ENCODE measurements around the gene ALK. TPM values are rescaled to one million over a fixed set of nuclear protein-coding genes. Genes with fewer than 3 reads are reported as not detected.

Gene ALK
- polyA plus RNA-seq, 3 donors, result 0.02 to 1.0 (median 0.13) TPM

DNA sequence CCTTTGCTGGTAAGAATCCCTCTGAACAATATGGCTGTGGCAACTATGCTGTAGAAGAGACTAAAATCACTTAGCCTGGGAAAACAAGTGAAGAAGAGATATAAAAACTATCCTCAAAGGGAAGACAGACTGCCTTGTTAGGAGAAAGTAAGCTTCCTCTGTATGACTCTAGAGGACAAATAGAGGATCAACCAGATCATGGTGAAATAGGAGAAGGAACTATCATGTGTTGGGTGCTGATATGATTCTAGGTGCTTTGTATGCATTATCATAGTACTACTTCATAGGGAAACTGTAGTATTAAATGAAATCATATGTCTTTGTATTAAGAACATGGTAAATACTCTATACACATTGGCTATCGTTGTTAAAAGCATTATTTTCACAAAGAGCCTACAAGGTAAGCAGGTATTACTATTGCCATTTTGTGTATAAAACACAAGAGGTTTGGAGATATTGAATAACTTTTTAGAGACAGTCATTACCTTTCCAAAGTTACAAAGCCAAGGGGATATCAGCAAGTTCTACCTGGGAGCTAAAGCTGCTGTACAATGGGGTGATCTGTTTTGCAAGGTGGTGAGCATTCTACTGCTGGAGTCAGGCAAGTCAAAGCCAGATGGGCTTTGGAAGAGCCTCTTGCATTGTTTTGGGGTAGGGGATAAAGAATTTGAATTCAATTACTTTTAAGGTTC, 402.6 kb downstream of the ALK start:
- WGBS, 3 donors, result 82 to 93% (median 84%) methylated on average over 1 of the region's 1 CpG
- H3K27ac ChIP-seq (ENCODE audit: low read depth, low read length), result no peak overlapping the region

DNA sequence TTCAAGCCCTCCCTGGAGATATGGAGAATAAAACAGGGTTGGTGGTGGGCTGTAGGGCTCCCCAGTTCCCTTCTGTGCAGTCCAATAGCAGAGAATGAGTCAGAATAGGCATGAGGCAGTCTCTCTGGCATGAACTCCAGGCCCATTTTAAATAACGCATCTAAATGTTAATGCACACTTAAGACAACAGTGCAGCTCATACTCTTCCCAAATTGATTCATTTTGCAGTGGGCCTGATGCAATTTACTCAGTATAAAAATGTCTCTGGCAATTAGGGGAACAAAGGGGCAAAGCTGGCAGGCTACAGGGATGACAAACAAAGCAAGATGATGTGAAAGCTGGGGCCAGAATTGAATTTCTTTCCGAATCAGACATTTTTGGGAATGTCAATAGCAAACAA, 403.4 kb downstream of the ALK start:
- 78 to 90% (median 90%) methylated on average over 2 of the region's 2 CpGs for WGBS, 3 donors
- no peak overlapping the region for H3K27ac ChIP-seq (ENCODE audit: low read depth, low read length)

DNA sequence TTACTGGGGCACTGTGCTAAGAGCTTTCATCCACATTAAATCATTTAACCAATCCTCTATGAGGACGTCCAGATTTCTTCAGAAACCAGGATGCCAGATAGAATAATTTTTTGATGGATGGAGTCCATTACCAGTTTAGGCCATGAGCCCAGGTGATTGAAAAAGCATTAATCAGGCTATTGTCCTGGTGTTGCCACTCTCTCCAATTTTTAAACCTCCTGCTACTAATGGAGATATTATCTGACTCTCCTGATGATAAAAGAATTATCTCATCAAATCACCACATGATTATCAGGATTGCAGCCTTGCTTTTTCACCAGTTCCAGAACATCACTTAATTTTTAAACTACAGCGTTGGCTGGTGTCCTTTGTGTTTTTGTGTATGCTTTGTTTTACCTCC, 404.0 kb downstream of the ALK start:
- 72 to 77% (median 75%) methylated on average over 2 of the region's 2 CpGs for WGBS, 3 donors
- H3K27ac ChIP-seq (ENCODE audit: low read depth, low read length), result no peak overlapping the region

DNA sequence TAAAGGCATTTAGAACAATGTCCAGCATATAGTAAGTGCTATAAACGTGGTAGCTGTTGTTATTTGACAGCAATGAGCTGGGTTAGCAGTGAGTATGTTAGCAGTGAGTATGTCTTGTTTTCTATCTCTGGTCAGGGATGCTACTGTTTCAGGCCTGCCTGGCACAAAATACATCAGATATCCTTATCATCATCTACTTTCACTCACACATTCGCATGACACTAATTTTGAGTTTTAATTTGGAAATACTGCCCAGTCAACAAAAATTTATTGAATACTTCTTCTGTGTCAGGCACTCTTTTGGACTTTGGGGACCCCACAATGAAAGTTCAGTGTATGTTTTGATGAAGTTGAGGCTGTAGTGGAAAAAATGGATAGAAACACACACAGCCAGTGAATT, 404.6 kb downstream of the ALK start:
- H3K27ac ChIP-seq (ENCODE audit: low read depth, low read length), result no peak overlapping the region
- 58 to 85% (median 76%) methylated on average over 2 of the region's 2 CpGs for WGBS, 3 donors

DNA sequence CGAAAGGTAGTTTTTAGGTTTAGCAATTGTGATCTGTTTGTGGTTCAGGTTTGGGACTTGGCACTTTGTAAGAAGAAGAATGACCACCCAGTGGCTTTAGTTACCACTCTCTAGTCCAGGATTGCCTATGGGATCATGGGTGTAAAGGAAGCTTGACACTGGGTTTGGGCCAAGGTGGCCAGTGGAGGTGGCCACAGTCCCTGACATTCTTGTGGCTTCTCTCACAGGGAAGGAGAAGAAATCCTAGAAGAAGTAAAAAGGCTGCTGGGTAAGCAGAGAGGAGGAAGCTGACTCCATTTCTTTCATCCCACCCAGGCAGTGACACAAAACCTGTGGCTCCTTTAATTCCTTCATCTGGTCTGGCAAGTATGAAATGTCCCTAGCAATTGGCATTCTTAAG, 411.5 kb downstream of the ALK start:
- WGBS, 3 donors, result 67 to 80% (median 75%) methylated on average over 1 of the region's 1 CpG
- no peak overlapping the region for H3K27ac ChIP-seq (ENCODE audit: low read depth, low read length)

DNA sequence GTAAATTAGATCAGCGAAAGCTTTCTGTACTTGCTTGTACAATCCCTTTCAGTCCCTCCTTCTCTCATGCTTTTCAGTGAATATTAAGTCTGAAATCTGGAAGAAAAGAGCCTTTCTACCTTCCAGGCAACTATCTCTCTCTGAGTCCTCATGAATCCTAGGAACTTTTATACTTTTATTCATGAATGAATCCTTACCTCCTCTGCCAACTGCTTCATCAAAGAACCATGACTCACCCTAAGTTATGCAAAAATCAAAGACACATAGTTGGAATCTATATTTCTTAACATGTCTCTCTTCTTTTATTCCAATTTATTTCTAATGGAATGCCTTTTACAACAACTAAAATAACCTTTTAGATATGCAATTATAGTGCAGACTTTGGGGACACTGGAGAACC, 412.0 kb downstream of the ALK start:
- WGBS, 3 donors, result 90 to 96% (median 93%) methylated on average over 1 of the region's 1 CpG
- no peak overlapping the region for H3K27ac ChIP-seq (ENCODE audit: low read depth, low read length)

DNA sequence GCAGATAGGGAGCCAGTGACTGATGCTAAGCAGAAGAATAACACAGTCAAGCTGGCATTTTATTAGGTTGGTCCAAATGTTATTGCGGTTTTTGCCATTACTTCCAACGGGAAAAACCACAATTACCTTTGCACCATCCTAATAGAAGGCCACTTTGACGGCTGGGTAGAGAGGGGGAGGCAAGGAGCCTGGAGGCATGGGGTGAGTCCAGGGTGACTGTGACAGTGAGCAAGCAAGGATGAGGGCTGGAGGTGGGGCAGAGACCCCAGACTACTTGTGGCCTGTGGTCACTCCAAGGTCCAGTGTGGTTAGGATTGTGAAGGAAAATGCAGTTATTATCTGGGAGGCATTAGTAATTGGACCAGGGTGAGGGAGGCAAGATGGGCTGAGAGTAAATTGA, 416.6 kb downstream of the ALK start:
- H3K27ac ChIP-seq (ENCODE audit: low read depth, low read length), result no peak overlapping the region
- 77 to 93% (median 92%) methylated on average over 3 of the region's 3 CpGs for WGBS, 3 donors

DNA sequence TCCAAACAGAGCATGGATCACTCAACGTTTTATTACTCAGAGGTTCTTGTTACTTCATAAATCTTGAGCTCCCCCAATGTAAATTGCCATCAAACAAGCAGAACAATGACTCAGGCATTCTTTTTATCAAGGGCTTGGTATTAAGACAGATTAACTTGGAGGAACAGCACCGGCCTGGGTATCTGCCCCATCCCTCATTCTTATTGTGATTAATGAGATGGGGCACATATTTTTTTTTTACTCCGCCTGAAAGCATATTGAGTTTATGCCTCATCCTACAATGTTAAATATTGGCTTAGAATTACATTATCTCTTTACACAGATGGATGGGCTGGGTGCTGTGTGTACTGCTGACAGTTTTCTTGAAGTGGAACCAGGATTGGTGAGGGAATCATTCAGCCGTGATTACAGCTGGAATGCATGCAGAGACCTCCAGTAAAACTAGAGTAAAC, 418.9 kb downstream of the ALK start:
- no peak overlapping the region for H3K27ac ChIP-seq (ENCODE audit: low read depth, low read length)
- WGBS, 3 donors, result 29 to 45% (median 35%) methylated on average over 4 of the region's 4 CpGs

DNA sequence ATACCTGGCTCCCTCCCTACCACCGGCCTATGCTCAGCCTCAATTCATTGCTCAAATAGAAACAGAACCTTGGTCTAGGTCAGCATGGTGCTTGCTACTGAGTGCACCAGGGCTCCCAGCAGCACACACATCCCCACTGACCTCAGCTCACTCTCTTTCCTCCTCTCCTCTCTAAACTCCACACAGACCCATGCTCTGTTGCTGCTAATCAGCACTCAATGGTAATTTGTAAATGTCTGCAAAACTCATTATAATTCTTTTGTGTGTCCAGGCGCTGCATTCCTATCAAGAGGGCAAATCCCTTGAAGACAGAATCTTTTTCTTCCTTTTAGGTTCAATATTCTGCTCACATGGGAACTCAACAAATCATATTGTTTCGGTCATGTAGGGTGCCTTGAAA, 424.0 kb downstream of the ALK start:
- no peak overlapping the region for H3K27ac ChIP-seq (ENCODE audit: low read depth, low read length)
- WGBS, 3 donors, result 90 to 98% (median 91%) methylated on average over 3 of the region's 3 CpGs

DNA sequence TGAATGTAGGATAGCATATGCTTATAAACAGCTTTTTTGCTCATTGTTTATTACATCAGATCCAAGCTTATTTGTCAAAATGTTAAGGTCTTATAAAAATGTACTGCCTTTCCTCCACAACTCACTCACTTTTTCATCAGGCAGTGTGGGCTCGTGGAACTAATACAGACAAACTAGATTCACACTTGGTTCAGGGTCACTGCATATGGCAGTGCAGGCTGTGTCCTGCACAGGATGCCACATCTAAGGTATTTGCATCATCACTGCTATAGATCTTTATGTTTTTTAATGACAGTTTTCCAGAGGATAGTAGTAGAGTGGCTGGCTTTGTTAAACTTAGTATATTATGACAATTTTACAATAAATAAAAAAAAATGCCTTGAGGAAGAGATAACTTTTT, 425.2 kb downstream of the ALK start:
- H3K27ac ChIP-seq (ENCODE audit: low read depth, low read length), result no peak overlapping the region
- WGBS, 3 donors, result 34 to 63% (median 34%) methylated on average over 1 of the region's 1 CpG

DNA sequence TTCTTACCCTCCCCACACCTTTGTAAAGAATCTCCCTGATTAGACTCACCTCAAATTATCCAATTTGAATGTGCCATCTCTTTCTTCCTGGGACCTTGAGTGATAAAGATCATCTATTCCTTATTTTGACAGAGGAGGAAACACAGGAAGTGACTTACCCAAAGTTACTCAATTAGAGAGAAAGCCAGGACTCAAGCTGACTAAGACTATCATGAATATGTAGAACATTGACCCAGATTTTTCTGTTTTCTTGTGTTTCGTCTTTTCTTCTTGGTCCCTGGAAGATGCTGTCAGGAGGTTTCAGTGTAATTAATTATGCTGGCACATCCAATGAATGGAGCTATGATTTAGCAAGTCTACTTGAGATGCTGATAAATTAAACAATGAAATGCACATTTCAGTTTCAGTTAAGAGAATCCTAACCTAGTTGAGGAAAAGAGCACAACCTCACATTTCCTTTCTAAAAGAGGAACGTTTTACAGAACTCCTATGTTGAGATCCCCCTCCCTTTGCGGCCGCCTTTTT, 425.8 kb downstream of the ALK start:
- WGBS, 3 donors, result 32 to 84% (median 34%) methylated on average over 4 of the region's 4 CpGs
- no peak overlapping the region for H3K27ac ChIP-seq (ENCODE audit: low read depth, low read length)

DNA sequence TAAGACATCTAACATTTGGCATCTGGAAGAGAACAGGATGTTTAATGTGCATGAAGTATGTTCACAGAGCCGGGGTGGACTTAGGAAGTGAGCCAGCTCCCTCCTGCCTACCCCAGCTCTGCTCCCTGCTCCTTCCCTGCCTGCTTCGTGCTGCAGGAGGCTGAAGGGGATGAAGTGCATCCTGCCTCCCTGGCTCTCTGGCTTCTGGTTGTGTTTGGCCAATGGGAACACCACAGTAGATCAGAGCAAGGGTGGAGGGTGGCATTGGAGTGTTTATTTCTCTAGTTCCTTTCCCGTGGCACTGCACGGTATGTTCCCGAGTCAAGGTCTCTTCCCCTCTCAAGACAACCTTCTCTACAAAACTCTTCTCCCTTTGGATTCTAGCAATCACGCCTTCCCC, 426.3 kb downstream of the ALK start:
- 52 to 58% (median 53%) methylated on average over 6 of the region's 6 CpGs for WGBS, 3 donors
- H3K27ac ChIP-seq (ENCODE audit: low read depth, low read length), result no peak overlapping the region

DNA sequence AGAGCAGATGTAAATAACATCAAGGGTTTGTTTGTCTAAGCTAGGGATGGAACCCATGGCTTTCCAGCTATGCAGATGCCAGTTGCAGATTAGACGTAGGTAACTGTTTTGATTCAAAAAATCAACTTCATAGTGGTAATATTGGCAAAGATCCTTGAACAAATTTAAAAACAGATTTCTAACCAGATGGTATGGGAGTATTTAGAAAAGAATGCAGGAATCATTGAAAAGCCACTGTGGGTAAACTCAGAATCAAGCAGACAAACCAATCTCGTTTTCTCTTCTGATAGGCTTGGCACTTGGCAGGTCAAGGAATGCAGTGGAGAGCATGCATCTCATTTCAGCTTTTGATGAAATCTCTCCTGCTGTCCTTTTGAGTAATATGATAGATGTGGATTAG, 428.7 kb downstream of the ALK start:
- no peak overlapping the region for H3K27ac ChIP-seq (ENCODE audit: low read depth, low read length)
- 57 to 75% (median 58%) methylated on average over 2 of the region's 2 CpGs for WGBS, 3 donors

DNA sequence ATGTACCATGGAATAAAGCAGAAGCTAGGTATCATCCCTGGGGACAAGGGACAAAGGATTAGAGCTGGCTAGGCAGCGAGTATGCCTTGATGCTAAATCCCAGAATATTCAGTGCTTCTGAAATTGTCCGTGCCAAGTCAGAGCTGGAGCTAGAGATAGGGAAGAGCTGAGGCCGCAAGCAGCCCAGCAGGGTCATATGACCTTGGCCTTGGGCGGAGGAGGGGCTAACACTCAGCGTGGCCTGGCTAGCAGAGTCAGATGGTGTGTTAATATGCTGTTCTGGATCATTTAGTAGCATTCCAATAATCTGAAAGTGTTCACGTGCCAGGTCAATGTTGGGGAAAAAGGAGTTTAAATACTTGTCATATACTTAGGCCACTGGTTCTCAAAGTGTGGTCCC, 431.3 kb downstream of the ALK start:
- no peak overlapping the region for H3K27ac ChIP-seq (ENCODE audit: low read depth, low read length)
- 60 to 80% (median 78%) methylated on average over 6 of the region's 6 CpGs for WGBS, 3 donors

DNA sequence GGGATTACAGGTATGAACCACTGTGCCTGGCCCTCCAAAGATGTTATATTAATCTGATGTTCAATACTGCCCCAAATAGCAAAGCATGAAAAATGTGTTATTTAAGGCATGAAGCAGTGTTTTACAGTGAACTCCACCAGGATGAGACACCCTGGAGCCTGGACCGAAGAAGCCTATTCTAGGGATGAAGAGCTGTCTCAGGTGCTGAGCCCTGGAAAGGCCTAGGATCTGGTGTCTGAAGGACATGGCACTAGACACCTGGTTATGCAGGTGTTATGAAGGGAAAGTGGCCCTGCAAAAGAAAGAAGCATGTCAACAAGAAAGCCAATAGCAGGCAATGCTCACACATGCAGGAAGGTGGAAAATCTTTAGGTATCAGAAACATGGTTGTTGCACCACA, 431.8 kb downstream of the ALK start:
- WGBS, 3 donors, result 85 to 92% (median 88%) methylated on average over 1 of the region's 1 CpG
- no peak overlapping the region for H3K27ac ChIP-seq (ENCODE audit: low read depth, low read length)

DNA sequence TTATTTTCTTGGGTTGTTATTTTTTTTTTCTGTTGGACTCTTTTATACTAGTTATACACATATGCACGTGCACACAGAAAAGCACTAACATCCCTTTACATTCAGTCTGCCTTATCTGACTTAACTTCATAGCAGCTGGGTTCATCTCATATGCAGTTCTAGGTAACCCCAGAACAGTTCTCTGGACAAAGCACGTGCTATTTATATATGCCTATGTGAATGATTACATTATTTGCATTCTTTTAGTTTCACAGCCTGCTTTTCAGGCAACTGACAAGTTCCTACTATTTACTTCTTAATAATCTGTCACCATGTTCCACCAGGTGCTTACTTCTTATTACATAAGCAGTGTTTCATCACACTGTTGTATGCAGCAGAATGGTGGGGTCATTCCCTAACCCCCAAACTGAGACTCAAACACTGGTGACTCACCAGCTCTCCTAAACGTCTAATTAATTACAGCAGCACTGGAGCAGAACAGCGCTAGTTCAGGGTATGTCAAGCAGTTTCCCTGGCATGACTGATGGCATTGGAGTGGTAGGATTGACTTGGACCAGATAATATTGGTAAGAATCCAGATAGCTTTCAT, 433.3 kb downstream of the ALK start:
- 46 to 70% (median 66%) methylated on average over 4 of the region's 4 CpGs for WGBS, 3 donors
- no peak overlapping the region for H3K27ac ChIP-seq (ENCODE audit: low read depth, low read length)

DNA sequence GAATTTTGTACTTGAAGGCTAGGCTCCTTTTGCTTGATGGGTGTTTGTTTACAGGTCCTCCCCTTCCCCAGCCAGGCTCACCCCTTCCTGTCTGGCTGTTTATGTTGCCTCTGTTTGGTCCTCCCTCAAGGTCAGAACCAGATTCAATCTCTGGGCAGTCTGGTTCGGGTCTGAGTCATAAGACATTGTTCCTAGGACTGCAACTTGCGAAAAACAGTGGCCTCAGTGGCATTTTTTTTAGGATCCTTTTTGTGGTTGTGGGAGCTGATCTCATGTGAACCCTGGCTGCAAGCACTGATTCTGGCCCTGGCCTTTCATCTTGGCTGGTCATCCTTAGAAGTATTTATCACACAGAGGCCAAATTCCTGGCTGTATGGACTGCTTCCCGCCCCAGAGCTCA, 435.8 kb downstream of the ALK start:
- no peak overlapping the region for H3K27ac ChIP-seq (ENCODE audit: low read depth, low read length)
- WGBS, 3 donors, result 31 to 78% (median 61%) methylated on average over 3 of the region's 3 CpGs

DNA sequence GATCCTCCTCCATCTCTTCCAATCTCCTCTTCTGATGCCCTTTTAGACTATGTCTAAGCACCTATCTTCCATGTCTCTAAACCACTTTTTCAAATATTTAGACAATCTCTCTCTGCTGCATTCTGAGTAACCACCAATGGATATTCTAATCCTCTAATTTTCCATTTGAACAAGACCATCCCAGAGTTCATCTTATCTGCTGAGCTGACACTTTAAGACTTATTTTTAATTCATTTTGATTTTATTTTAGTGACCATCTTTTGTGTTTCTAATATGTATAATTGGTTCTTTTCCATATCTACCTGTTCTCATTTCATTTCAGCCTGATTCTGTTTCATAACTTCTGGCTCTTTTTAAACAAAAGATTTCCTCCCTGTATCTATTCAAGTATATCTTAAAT, 436.3 kb downstream of the ALK start:
- no peak overlapping the region for H3K27ac ChIP-seq (ENCODE audit: low read depth, low read length)

DNA sequence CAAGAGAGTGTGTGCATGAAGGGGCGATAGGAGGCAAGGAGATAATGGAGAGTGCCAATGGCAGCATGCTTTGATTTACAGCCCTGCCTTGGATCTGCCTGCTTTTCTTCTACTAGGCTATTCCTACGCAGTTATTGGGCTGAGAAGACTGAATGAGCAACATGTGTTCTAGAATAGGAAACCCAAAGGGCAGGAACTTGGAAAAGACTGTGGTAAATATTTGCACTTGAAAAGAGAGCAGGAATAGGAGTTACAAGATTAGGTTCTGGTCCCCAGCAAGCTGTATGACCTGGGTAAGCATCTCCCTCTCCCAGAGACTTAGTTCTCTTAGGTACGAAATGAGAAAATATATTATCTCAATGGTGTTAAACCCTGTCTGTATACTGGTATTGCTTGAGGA, 438.5 kb downstream of the ALK start:
- H3K27ac ChIP-seq (ENCODE audit: low read depth, low read length), result no peak overlapping the region
- 57 to 82% (median 81%) methylated on average over 3 of the region's 3 CpGs for WGBS, 3 donors

DNA sequence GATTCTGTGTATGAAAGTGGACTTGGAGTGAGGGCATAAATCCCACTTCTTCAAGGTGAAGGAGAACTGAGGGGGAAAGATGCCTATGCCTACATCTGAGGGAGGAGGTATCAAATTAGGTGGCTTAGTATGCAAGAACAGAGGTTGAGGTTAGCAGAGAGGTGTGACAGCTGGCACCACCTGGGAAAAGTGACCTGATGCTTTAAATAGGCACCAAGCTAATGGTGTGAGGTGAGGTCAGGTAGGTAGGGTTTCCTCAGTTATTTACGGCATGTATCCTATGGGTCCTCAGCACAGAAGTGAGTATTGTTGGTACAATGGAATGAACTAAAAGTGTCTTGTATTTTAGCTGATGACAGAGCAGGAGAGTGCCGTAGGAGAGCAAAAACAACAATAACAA, 439.0 kb downstream of the ALK start:
- no peak overlapping the region for H3K27ac ChIP-seq (ENCODE audit: low read depth, low read length)
- 88 to 95% (median 95%) methylated on average over 2 of the region's 2 CpGs for WGBS, 3 donors

Data from adipose tissue (tissue), 3 donors.